Transverse colon (tissue), 4 donors: ENCODE measurements around the gene TSC22D4.

Source experiments
- POLR2A ChIP-seq: fragments of 450-650 bp; IDR thresholded peaks from one replicate; pipeline ENCODE4 v1.6.1; 2016; ENCODE audit warnings: antibody characterized with exemption, mild to moderate bottlenecking, moderate library complexity
- POLR2AphosphoS5 ChIP-seq, 3 donors: sonication (generic); formaldehyde crosslinking; IDR thresholded peaks; one replicate each; pipeline ENCODE4 v1.6.1; 2016; ENCODE audit warnings: antibody characterized with exemption in 3 of 3
- TF ChIP-seq, protein P1 (sequence below), 5 experiments: fragments of 200-600 bp in 3 of 5; fragments of 450-650 bp in 2 of 5; sonication (generic) in 3 of 5; IDR thresholded peaks; 1 replicate in 2 of 5; 2 replicates in 3 of 5; pipeline ENCODE4 v1.5.1; 2016 to 2017; ENCODE audit warnings: antibody characterized with exemption in 5 of 5, inconsistent platforms in 3 of 5, mild to moderate bottlenecking in 2 of 5, moderate library complexity in 1 of 5

DNA sequence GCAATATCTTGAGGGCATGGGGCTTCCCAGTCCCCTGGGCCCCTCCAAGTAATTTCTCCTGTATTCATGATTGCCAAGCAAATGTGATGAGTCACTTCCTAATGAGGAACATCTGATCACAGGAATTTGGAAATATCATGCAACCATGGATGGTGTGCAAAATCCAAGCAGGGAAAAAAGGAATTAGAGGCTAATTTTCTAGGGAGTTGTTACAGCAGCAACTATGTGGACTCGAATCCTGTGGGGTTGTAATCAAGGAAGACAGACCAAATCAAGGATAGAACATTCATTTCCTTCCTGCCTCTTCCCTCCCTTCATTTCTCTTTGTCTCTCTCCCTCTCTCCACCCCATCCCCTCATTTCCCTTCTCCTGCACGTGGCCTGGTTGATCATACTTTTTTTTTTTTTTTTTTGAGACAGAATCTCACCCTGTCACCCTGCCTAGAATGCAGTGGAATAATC is 36.1 kb upstream of the TSC22D4 start:
- TF ChIP-seq POLR2A (no peak), POLR2AphosphoS5 (IDR thresholded peaks at IDR 0.05) (no peak)
- TF ChIP-seq, protein P1, sequence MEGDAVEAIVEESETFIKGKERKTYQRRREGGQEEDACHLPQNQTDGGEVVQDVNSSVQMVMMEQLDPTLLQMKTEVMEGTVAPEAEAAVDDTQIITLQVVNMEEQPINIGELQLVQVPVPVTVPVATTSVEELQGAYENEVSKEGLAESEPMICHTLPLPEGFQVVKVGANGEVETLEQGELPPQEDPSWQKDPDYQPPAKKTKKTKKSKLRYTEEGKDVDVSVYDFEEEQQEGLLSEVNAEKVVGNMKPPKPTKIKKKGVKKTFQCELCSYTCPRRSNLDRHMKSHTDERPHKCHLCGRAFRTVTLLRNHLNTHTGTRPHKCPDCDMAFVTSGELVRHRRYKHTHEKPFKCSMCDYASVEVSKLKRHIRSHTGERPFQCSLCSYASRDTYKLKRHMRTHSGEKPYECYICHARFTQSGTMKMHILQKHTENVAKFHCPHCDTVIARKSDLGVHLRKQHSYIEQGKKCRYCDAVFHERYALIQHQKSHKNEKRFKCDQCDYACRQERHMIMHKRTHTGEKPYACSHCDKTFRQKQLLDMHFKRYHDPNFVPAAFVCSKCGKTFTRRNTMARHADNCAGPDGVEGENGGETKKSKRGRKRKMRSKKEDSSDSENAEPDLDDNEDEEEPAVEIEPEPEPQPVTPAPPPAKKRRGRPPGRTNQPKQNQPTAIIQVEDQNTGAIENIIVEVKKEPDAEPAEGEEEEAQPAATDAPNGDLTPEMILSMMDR (IDR thresholded peaks at IDR 0.05) = no peak
